T-helper 1 cell treated with Interleukin-12 subunit alpha and Interleukin-12 subunit beta and Interleukin-4 antibody, amounts not matched to agents 30 ng/mL and 1 ng/mL, for 36 hours (primary cell): ENCODE measurements around the gene CLIC1. TPM values are rescaled to one million over a fixed set of nuclear protein-coding genes. Genes with fewer than 3 reads are reported as not detected.
"Not testable (repeated sequence)": the region's sequence is repeated elsewhere in the genome, so short reads cannot be mapped to it uniquely, and the experiment has no call there.

Experiments used
- intact Hi-C: fragments of 100-400 bp; cut with micrococcal nuclease; formaldehyde crosslinking; loops from one replicate; pipeline ENCODE4 v1.15.1; 2024
- total RNA-seq: library from RNA; stranded (reverse); gene quantifications from 2 replicates; pipeline ENCODE4 v1.2.3, GENCODE V29; 2022

Gene CLIC1
- total RNA-seq, 1 donor from 2014 or later: 517 TPM

DNA sequence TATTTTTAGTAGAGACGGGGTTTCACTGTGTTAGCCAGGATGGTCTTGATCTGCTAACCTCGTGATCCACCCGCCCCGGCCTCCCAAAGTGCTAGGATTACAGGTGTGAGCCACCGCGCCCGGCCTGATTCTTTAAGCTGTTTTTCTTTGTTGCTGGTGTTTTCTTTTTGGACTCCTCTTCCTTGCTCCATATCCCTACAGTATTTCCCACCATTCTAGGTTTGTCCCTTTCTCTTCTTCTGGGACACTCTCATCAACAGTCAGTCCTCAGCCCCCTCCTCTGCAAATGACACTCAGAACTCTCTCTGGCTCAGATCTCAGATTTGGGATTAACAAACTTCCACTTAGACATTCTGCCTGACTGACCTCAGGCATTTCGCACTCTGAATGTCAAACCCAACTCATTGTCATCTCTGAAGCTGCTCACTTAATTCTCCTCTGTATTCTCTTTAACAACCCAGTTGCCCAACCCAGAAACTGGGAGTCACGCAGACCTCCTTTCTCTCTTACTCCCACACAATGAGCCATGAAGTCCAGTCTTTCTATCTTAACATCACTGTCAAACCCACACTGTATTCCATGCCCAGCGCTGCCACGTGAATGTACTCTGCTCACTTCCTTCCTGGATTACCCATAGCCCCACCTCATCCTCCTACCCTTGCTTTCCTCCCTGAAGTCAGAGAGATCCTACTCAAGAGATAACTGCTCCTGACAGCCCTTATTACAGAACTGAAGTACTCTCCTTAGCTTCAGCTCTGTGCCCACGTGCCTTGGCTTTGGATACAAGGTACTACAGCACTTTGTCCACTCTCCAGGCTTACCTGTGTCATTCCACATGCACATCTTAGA, 10.6 kb downstream of the CLIC1 start:
- intact Hi-C loops: no loop called here

DNA sequence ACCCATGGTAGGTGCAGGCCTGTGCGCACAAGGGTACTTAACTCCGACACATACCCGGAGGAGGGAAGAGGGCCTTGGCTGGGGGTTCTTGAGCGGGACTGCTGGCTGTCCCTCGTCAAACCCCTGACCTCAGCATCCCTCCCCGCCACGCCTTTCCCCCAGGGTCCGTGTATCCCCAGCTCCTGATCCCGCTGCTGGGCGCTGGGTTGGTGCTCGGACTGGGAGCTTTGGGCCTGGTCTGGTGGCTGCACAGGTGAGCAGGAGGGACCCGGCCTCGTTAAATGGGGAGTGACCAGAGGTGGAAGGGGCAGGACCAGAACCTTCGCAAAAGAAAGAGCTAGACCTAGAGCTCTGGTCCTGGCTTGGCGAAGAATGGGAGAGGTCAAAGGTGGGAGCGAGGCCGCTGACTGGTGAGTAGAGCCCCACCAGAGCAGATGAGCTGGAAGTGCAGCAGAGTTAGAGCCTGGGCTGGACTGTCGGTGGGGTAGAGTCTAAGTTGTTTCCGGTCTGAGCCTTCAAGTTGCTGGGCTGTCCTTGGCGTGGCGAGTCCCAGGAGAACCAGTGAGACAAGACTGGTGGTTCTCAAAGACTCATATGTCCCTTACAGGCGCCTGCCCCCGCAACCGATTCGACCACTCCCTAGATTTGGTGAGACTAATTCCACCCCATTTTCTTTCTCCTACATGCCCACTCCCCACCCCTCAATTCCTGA, 12.2 kb downstream of the CLIC1 start:
- intact Hi-C loops: no loop called here

DNA sequence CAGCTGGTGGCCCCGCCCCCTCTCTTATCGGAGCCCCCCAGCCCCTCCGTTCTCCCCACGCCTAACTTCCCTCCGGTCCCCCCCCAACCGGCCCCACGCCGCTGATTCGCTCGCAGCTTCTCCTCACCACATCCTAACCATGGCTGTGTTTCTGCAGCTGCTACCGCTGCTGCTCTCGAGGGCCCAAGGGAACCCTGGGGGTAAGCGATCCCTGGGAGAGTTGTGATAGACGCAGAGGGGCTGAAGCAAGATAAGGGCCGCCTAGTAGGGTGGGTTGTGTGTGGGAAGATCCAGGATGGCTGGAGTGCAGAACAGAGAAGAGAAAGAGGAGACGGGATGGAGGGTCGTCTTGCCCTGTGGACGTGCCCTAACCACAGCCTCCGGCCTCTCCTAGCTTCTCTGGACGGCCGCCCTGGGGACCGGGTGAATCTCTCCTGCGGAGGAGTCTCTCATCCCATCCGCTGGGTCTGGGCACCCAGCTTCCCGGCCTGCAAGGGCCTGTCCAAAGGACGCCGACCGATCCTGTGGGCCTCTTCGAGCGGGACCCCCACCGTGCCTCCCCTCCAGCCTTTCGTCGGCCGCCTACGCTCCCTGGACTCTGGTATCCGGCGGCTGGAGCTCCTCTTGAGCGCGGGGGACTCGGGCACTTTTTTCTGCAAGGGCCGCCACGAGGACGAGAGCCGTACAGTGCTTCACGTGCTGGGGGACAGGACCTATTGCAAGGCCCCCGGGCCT, 12.9 kb downstream of the CLIC1 start, which contains the start of gene MPIG6B:
TSS of gene MPIG6B (plus strand) at position 129 of the 735 bp plus-strand sequence. CDS start at position 140, 11 bp downstream.
- intact Hi-C loops: no loop called here

DNA sequence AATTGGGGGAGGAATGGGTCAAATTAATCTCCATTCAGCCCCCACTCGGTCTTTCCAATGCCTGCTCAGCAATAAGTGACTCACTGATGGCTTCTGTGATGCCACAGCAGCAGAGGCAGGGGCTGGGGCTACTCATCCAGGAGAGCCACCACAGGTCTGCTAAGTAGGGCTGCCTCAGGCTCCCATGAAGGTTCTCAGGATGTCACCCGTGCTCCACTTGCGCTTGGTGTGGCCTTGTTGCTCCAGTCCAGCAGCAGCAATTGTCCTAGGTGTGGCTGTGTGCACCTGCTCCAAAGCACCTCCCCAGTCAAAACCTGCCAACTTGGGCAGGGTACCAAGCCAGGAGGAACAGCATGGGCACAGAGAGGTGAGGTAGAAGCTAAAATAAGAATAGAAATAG, 14.2 kb downstream of the CLIC1 start:
- intact Hi-C loops: no loop called here

DNA sequence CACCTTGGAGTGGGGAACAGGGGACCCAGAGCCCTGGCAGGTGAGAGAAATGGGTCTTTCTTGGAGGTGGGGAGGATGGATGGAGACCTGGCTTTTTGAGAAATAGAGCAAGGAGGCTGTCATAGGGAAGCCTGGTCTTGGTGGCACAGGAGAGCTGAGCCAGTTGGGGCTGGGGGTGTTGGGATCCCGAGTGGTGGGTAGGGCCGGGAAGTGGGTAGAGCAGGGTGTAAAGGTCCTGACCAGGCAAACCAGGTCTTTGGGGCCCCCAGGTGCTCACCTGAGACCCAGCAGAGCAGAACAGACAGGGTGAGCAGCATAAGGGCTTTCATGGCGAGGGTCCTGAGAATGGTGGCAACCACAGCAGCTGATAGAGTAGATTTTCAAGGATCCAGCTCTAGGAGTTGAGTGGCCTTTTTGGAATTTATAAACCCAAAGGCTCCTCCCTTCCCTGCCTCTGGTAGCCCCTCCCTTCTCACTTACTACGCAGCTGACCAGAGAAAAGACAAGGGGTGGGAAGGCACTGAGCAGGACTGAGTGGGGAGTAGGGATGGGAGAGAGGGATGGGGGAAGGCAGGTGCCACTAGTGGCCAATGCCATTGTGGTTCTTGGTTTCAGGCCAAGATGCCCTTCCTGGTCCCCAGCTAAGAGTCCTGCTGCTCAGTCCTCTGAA, 14.8 kb downstream of the CLIC1 start, which contains the start of gene LY6G6C:
TSS of gene LY6G6C (minus strand) at position 396 of the 670 bp plus-strand sequence. CDS start at position 329, 67 bp downstream.
- intact Hi-C loops: no loop called here

DNA sequence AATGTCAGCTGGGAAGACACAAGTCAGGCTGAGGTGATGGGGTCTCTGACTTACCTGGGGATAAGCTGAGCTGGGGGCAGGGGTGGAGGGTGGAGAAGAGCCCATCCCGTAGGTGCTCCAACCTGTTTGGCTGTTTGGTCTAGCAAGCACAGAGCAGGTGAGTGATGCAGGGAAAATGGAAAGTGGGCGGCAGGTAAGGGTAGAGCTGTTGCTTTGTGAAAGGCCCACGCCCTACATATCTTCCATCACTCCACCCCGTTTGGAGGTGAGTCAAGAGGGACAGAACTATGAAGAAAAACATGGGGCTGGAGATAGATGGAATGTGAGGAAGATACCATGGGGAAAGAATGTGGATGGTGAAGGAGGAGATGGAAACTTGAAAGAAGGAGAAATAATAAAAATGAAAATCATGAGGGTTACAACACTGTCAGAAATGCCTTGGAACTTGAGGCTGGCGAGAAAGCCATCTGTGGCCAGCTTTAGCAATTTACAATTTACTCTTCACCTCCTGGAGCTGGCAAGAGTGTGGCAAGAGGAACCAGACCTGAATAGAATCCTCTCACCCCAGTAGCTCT, 16.0 kb downstream of the CLIC1 start:
- intact Hi-C loops: no loop called here

DNA sequence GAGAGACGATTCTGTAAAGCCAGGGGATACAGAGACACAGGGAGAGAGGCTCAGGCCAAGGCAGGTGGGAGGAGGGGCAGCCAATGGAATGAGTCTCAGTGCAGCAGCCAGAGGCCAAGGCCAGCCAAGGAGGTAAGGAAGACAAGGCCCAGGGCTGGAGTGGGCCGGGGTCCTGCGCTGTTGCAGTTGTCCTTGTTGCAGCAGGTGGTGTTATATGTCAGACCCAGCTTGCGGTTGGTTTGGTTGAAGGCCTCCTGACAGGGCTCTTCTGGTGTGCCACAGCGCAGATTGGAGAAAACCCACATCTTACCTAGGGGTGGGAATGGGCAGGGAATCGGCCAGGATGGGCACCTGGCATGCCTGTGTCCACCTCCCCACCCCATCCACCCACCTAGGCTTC, 17.3 kb downstream of the CLIC1 start:
- intact Hi-C loops: no loop called here

DNA sequence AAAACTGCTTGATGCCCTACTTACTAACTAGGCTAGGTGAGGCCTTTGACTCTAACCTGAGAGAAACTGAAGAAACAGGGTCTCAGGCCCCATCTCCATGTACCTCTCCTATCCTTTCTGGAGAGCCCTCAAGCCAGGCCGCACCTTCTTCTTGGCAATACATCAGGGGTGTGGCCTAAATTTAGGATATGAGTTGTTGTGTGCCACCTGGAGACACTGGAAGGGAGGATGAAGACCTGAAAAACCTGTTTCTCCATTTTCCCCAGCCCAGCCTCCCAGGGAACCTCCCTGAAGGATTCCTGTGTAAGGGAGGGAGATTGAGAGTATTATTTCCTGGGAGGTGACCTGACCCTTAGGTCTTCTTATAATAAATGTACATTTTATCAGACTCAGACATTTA, 18.1 kb downstream of the CLIC1 start:
- intact Hi-C loops: no loop called here

DNA sequence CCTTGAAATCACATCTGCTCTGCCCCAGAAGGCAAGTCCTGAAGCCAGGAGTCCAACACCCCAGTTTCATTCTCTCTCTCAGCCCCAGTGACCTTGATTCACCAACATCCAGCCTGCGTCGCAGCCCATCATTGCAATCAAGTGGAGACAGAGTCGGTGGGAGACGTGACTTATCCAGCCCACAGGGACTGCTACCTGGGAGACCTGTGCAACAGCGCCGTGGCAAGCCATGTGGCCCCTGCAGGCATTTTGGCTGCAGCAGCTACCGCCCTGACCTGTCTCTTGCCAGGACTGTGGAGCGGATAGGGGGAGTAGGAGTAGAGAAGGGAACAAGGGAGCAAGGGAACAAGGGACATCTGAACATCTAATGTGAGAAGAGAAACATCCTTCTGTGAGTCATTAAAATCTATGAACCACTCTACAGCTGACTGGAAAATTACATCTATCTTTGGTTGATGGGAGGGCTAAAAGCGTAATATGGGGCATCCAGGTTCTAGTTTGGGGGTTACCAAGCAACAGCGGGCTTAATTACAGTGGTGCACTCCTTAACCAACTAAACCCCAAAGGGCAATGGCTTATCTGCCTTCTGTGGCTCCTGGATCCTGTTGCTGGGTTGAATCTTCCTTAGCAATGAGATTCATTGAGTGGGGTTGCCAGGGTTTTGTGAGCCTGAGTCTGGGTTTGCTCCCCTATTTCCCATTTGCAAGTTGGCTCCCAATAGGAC, 18.7 kb downstream of the CLIC1 start:
- intact Hi-C loops: no loop called here

DNA sequence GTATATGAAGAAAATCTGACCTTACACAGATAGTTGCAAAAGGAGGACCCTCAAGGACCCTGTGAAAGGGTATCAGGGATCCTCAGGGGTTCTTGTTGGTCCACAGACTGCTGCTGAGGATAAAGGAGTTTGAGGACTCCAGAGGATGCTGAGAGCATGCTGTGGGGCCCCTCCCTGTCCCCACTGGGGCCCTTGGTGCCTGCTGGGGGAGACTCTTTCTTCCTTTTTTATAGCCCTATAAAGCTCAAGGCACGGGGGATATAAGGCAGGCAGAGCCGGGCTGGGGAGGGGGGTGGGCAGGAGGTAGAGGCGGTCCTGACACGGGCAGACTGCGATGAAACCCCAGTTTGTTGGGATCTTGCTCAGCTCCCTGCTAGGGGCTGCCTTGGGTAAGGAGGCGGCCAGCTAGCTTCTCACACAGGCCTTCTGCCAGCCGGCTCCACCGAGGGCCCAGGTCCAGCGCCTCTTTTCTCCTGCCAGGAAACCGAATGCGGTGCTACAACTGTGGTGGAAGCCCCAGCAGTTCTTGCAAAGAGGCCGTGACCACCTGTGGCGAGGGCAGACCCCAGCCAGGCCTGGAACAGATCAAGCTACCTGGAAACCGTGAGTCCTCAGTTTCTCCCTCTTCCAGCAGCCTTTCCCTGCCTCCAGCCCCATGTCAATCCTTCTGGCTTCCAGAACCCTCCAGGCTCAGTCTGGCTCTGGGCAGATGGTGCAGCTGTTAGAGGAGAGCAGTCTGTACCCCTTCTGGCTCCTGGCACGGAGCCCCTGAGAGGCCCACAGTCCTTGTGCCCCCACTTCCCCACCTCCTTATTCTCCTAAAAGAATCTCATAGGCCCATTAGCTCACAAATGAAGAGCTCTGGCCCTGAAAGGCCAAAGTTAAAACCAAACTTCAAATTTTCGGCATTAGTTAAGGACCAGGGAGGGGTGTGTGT, 21.0 kb downstream of the CLIC1 start, which contains the start of gene LY6G6D:
TSS of gene LY6G6D (plus strand) at position 327 of the 937 bp plus-strand sequence. CDS start at position 335, 8 bp downstream.
- intact Hi-C loops: no loop called here

DNA sequence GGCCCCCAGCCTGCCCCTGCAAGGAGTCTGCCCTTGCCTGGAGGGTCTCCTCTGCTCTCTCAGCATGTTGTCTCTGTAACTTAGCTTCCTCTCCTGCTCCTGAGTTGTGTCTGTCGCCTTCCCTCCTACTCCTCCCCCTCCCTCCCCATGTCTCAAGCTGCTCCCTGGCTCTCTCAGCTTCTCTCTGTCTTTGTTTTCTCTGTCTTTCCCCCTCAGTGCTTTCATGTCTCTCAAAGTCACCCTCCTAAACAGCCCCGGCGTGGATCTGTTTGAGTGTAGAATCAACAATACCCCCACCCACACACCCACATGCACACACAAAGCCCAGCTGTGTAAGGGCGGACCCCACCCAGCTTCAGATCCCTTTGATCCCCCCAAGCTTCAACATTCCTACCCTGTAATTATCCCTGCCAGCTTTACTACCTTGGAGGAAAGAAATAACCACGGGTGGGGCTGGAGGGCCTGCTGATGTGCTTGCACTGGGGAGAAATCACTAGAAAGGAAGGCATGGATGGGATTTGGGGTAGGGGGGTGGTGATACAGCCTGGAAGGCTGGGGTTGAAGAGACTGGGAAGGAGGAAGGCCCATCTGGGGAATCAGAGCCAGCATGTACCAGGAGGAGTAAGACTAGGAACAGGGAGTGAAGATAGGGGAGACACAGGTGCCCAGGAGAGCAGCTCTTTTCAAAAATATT, 22.2 kb downstream of the CLIC1 start:
- intact Hi-C loops: no loop called here

DNA sequence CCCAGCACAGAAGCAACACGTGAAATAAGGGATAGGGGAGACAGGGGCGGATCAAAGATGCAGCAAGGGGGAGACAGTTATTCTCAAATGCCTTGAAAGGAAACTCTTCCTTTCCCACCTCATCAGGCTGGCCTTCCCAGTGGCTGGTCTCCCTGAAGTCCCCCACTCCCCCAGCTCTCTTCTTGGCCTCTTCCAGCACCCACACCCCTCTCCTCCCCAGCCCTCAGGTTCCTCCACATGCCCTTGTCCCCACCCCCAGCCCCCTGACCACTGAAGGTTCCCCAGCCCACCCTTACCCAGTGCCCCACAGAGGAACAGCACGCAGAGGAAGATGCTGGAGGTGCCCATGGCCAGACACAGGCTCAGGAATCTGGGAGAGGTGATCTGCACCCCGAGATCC, 22.9 kb downstream of the CLIC1 start:
- intact Hi-C loops: no loop called here

DNA sequence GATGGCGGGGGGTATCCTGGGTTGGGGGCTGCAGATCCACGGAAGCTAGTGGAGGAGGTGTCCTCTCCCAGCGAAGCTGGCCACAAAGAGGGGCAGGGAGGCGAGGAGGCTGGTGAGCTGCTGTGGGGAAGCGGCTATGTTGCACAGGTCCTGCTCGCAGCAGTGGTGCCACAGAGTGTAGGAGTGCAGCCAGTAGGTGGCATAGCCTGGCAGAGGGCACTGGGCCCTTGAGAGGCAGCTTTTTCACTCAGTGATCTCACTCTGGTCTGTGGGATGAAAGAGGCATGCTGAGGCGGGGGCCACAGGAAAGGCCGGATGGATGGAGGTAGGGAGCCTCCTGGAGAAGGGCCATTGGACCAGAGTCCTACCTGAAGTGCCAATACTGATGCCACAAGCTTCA, 24.0 kb downstream of the CLIC1 start:
- intact Hi-C loops: no loop called here

DNA sequence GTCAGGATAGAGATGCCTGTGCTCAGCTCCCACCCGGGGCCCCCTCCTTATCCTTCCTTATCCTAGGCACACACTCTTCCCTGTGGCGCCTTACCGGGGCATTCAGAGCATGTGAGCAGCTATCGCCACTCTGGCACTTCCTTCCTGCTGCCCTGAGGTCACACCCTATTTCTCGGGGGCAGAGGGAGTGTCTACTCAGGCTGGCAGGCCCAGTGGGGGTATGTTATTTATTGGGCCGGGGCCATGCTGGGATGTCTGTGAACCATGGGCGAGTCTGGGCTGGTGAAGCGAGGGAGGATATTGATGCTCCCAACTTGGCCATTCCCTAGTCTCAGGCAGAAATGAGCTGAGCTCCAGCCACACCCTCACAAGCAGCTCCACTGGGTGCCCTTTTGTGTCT, 25.1 kb downstream of the CLIC1 start:
- intact Hi-C loops: no loop called here

DNA sequence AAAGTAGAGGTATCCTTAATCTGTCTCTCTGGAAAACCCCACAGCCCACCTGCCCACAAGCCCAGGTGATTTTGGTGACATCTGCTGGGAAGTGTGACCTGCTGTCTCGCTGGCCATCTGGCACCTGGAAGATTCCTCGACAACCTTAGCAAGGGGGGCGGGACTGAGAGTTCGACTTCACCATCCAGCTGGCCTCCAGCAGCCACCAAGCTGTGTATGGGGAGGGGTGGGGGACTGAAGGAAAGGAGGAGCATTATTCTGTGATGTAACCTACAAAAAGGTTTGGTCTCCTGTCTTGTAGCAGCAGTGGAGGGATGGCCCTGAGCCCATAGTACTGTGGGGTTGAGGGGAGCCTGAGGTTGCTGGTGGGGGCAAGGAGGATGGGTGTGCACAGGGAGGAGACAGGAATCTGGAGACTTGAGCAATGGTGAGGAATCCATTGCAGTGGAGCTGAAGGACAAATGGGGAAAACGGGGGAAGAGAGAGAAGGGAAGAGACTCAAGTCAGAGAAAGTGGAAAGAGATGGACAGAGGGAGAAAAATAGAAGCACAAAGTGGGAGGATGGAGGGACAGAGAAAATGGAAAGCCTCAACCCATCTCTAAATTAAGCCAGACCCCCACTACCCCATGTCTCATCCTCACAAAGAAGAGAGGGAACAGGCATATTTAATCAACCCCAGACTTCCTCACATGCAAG, 25.7 kb downstream of the CLIC1 start:
- intact Hi-C loops: no loop called here

DNA sequence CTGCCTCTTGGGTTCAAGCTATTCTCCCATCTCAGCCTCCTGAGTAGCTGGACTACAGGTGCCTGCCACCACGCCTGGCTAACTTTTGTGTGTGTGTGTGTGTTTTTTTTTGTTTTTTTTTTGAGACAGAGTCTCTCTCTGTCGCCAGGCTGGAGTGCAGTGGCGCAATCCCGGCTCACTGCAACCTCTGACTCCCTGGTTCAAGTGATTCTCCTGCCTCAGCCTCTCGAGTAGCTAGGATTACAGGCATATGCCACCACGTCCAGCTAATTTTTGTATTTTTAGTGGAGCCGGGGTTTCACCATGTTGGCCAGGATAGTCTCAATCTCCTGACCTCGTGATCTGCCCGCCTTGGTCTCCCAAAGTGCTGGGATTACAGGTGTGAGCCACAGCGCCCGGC, 27.2 kb downstream of the CLIC1 start:
- intact Hi-C loops: not testable (repeated sequence)

DNA sequence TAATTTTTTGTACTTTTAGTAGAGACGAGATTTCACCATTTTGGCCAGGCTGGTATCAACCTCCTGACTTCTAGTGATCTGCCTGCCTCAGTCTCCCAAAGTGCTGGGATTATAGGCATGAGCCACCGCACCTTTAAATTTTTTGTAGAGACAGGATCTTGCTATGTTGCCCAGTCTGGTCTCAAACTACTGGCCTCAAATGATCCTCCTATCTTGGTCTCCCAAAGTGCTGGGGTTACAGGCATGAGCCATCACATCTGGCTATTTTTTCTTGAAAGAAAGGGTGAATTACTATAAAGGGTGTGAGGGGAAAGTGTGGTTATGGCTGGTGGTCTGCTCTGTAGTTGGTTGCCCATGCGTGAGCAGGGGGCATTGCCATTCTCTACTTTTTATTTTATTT, 28.1 kb downstream of the CLIC1 start:
- intact Hi-C loops: no loop called here

DNA sequence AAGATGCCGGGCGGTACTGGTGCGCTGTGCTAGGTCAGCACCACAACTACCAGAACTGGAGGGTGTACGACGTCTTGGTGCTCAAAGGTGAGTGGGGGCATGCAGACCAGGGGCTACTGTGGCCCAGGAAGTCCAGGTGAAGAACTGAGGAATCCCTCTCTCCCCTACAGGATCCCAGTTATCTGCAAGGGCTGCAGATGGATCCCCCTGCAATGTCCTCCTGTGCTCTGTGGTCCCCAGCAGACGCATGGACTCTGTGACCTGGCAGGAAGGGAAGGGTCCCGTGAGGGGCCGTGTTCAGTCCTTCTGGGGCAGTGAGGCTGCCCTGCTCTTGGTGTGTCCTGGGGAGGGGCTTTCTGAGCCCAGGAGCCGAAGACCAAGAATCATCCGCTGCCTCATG, 28.6 kb downstream of the CLIC1 start:
- intact Hi-C loops: no loop called here
